GM19238 (cell line): ENCODE measurements around the gene PLA2G4D.

Source experiments
- DNase-seq: peaks from one replicate; pipeline ENCODE4 v3.0.0; 2011; ENCODE audit warnings: low spot score; ENCODE audit not compliant: insufficient read length

PLA2G4D gene

GRCh38 chr15:42129364-42129763, 35.0 kb upstream of the PLA2G4D start:
- no peak for DNase-seq

GRCh38 chr15:42128476-42128875, 34.1 kb upstream of the PLA2G4D start:
- DNase-seq: no peak

GRCh38 chr15:42123546-42123945, 29.2 kb upstream of the PLA2G4D start:
- no peak for DNase-seq

- DNase-seq: no peak
Measured at GRCh38 chr15:42121682-42122081, 27.3 kb upstream of the PLA2G4D start.

GRCh38 chr15:42121021-42121420, 26.7 kb upstream of the PLA2G4D start:
- DNase-seq: no peak

- DNase-seq: no peak
Measured at GRCh38 chr15:42120285-42120684, 25.9 kb upstream of the PLA2G4D start.

- no peak for DNase-seq
Measured at GRCh38 chr15:42119446-42119760, 25.0 kb upstream of the PLA2G4D start.

- DNase-seq: no peak
Measured at GRCh38 chr15:42118650-42119445, 24.5 kb upstream of the PLA2G4D start.

GRCh38 chr15:42111924-42112323, 17.6 kb upstream of the PLA2G4D start:
- no peak for DNase-seq

GRCh38 chr15:42110367-42110766, 16.0 kb upstream of the PLA2G4D start:
- DNase-seq: no peak

- no peak for DNase-seq
Measured at GRCh38 chr15:42108806-42109205, 14.4 kb upstream of the PLA2G4D start.

GRCh38 chr15:42108189-42108588, 13.8 kb upstream of the PLA2G4D start:
- DNase-seq: no peak

GRCh38 chr15:42107473-42107872, 13.1 kb upstream of the PLA2G4D start:
- DNase-seq: no peak

- DNase-seq: no peak
Measured at GRCh38 chr15:42106288-42106687, 11.9 kb upstream of the PLA2G4D start.

GRCh38 chr15:42104095-42104891, 9.9 kb upstream of the PLA2G4D start:
- no peak for DNase-seq

GRCh38 chr15:42102646-42103235, 8.4 kb upstream of the PLA2G4D start:
- DNase-seq: no peak

GRCh38 chr15:42101861-42102260, 7.5 kb upstream of the PLA2G4D start:
- no peak for DNase-seq

- no peak for DNase-seq
Measured at GRCh38 chr15:42100021-42100800, 5.8 kb upstream of the PLA2G4D start.

GRCh38 chr15:42097018-42097417, 2.7 kb upstream of the PLA2G4D start:
- DNase-seq: no peak

- DNase-seq: no peak
Measured at GRCh38 chr15:42093966-42094365, 396 bp downstream of the PLA2G4D start.

- DNase-seq: no peak
Measured at GRCh38 chr15:42092398-42093318, 1.7 kb downstream of the PLA2G4D start.
